Hepatocyte (in vitro differentiated cells): ENCODE data around the gene KCNG3.

ENCODE experiments used
- CTCF ChIP-seq: fragments of 200-600 bp; sonication (generic); IDR thresholded peaks from 2 replicates; pipeline ENCODE4 v1.5.1; 2016; ENCODE audit warnings: antibody characterized with exemption, mild to moderate bottlenecking; ENCODE audit not compliant: poor library complexity
- EZH2phosphoT487 ChIP-seq: fragments of 200-600 bp; sonication (generic); IDR thresholded peaks from one replicate; pipeline ENCODE4 v1.6.1; 2018; ENCODE audit warnings: antibody characterized with exemption, mild to moderate bottlenecking, low read depth, moderate library complexity; ENCODE audit not compliant: unreplicated experiment, severe bottlenecking

- TF ChIP-seq CTCF (no peak), EZH2phosphoT487 (no peak)
Observed at GRCh38 chr2:42414648-42415047, 79.1 kb downstream of the KCNG3 start.
